Chondrocyte (in vitro differentiated cells): ENCODE measurements around the gene CNOT9. TPM values are rescaled to one million over a fixed set of nuclear protein-coding genes. Genes with fewer than 3 reads are reported as not detected.
"Not testable (repeated sequence)": the region's sequence is repeated elsewhere in the genome, so short reads cannot be mapped to it uniquely, and the experiment has no call there.

ENCODE experiments used
- DNase-seq: peaks from one replicate; pipeline ENCODE4 v3.0.0; 2021; ENCODE audit warnings: mixed read lengths, low spot score
- H3K27ac Mint-ChIP-seq: one replicate; pipeline ENCODE4 v1.8.0; 2021; ENCODE audit warnings: mild to moderate bottlenecking, moderate library complexity, mixed read lengths; ENCODE audit not compliant: unreplicated experiment
- H3K27me3 Mint-ChIP-seq: 2 replicates; pipeline ENCODE4 v1.8.0; 2021; ENCODE audit warnings: low read depth, mixed read lengths
- H3K36me3 Mint-ChIP-seq: 2 replicates; pipeline ENCODE4 v1.8.0; 2021; ENCODE audit warnings: low read depth, mixed read lengths
- H3K4me1 Mint-ChIP-seq: 2 replicates; pipeline ENCODE4 v1.8.0; 2021; ENCODE audit warnings: low read depth, mild to moderate bottlenecking, mixed read lengths
- H3K4me3 Mint-ChIP-seq: one replicate; pipeline ENCODE4 v1.8.0; 2021; ENCODE audit warnings: mild to moderate bottlenecking, moderate library complexity, mixed read lengths; ENCODE audit not compliant: unreplicated experiment
- H3K9me3 Mint-ChIP-seq: 2 replicates; pipeline ENCODE4 v1.8.0; 2021; ENCODE audit warnings: low read depth, mixed read lengths
- CTCF ChIP-seq: fragments of 200-600 bp; sonication (generic); IDR thresholded peaks from 2 replicates; pipeline ENCODE4 v1.5.0; 2021; ENCODE audit warnings: antibody characterized with exemption, mild to moderate bottlenecking, moderate library complexity
- long read RNA-seq: library from polyadenylated mRNA; stranded (forward); transcript quantifications from one replicate; pipeline ENCODE4 v2.0.0, GENCODE V29; 2021
- total RNA-seq: library from RNA; stranded (reverse); gene quantifications from 3 replicates; pipeline ENCODE4 v1.2.1, GENCODE V29; 2021

Gene CNOT9, protein sequence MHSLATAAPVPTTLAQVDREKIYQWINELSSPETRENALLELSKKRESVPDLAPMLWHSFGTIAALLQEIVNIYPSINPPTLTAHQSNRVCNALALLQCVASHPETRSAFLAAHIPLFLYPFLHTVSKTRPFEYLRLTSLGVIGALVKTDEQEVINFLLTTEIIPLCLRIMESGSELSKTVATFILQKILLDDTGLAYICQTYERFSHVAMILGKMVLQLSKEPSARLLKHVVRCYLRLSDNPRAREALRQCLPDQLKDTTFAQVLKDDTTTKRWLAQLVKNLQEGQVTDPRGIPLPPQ
- total RNA-seq = 32.3 to 46.2 TPM (median 32.4 TPM) in 3 replicates
- long read RNA-seq, full-length matches to known transcripts = 11 of 15 reads
- long read RNA-seq, partial matches to known transcripts = 1 of 15 reads
- long read RNA-seq, other reads (novel, unspliced or antisense) = 3 of 15 reads

GRCh38 chr2:218568190-218569037 is at the start of gene CNOT9, which contains the start of gene USP37:
Gene CNOT9 (plus strand): TSS chr2:218568839. CDS start chr2:218568955, 116 bp downstream.
Gene USP37 (minus strand): TSS chr2:218568351. CDS start chr2:218558653, 9,698 bp downstream.
- Mint-ChIP-seq H3K4me3 (peak within 1 kb of the TSS; percentile 99), H3K36me3 (peaks cover 2% of the 10 kb centered on the region)

GRCh38 chr2:218518876-218519275 is 49.8 kb upstream of the CNOT9 start:
- Mint-ChIP-seq H3K36me3 (peaks cover 19% of the 10 kb centered on the region), H3K9me3 (peaks cover 5% of the 10 kb centered on the region), H3K27ac (no peak overlapping the region), H3K27me3 (no peaks in the 10 kb centered on the region), H3K4me3 (no peak overlapping the region), H3K4me1 (peaks cover 8% of the 10 kb centered on the region)
- TF ChIP-seq CTCF = no peak
- no peak for DNase-seq

More at GRCh38 chr2:218568190-218569037, at the start of gene CNOT9, which contains the start of gene USP37:
- Mint-ChIP-seq H3K27ac (peak within 1 kb of the TSS; percentile 89), H3K9me3 (no peaks in the 10 kb centered on the region), H3K27me3 (no peaks in the 10 kb centered on the region), H3K4me1 (peaks cover 40% of the 10 kb centered on the region)
- peak; percentile 29 for TF ChIP-seq CTCF
- peak; percentile 99 for DNase-seq

GRCh38 chr2:218523651-218524050 is 45.0 kb upstream of the CNOT9 start:
- H3K27me3 Mint-ChIP-seq = no peaks in the 10 kb centered on the region
- H3K36me3 Mint-ChIP-seq = peaks cover 32% of the 10 kb centered on the region
- no peak overlapping the region for H3K4me3 Mint-ChIP-seq
- H3K4me1 Mint-ChIP-seq = no peaks in the 10 kb centered on the region
- H3K9me3 Mint-ChIP-seq = peaks cover 16% of the 10 kb centered on the region
- no peak for DNase-seq
- no peak for TF ChIP-seq CTCF
- no peak overlapping the region for H3K27ac Mint-ChIP-seq

DNA sequence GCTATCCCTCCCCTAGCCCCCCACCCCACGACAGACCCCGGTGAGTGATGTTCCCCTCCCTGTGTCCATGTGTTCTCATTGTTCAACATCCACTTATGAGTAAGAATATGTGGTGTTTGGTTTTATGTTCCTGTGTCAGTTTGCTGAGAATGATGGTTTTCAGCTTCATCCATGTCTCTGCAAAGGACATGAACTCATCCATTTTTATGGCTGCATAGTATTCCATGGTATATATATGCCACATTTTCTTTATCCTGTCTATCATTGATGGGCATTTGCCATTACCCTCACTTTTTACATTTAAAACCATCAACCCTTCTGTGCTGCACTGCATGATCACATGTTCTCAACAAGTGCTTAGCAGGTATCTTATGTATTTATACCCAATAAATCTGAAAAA is 40.2 kb upstream of the CNOT9 start:
- H3K4me1 Mint-ChIP-seq, H3K27me3 Mint-ChIP-seq, DNase-seq, H3K27ac Mint-ChIP-seq, H3K4me3 Mint-ChIP-seq: not testable (repeated sequence)
- H3K9me3 Mint-ChIP-seq = peaks cover 16% of the 10 kb centered on the region
- peaks cover 41% of the 10 kb centered on the region for H3K36me3 Mint-ChIP-seq

DNA sequence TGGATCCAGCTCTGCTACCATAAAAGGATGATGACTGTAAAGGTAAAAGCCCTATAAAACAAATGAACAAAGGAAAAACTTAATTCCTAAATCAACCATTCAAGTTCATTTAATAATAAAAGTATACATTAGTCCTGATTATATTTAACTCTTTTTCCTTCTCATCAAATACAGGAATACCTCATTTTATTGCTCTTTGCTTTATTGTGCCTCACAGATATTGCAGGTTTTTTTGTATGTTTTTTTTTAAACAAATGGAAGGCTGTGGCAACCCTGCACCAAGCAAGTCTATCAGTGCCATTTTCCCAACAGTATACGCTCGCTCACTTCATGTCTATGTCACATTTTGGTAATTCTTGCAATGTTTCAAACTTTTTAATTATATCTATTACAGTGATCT is 38.6 kb upstream of the CNOT9 start:
- TF ChIP-seq CTCF = no peak
- no peak overlapping the region for H3K4me3 Mint-ChIP-seq
- no peak overlapping the region for H3K27ac Mint-ChIP-seq
- DNase-seq = no peak
- peaks cover 31% of the 10 kb centered on the region for H3K36me3 Mint-ChIP-seq
- H3K9me3 Mint-ChIP-seq = peaks cover 8% of the 10 kb centered on the region
- H3K4me1 Mint-ChIP-seq = no peaks in the 10 kb centered on the region
- no peaks in the 10 kb centered on the region for H3K27me3 Mint-ChIP-seq
